ENCODE results near the gene CFAP57.

CFAP57 gene

GRCh38 chr1:43171876-43172526 is at the start of gene CFAP57, which contains the start of gene EBNA1BP2:
TSS of gene CFAP57 (plus strand) at chr1:43172330. CDS start at chr1:43172754, 424 bp downstream.
TSS of gene EBNA1BP2 (minus strand) at chr1:43172290. CDS start at chr1:43172118, 172 bp downstream.
- H3K27ac ChIP-seq, result peak within 1 kb of the TSS; percentile 59
- DNase-seq (ENCODE audit: low spot score), result peak; percentile 94
- TF ChIP-seq CTCF (conservative IDR thresholded peaks at IDR 0.05; ENCODE audit: low read depth), result no peak
- CTCF ChIA-PET, result interaction anchor here (1.0 kb wide), 1 partner anchor 11 kb away, joined by 3 read pairs; no protein-coding TSS in a partner anchor
- POLR2A ChIA-PET (ENCODE audit: low non-redundant PET), result interaction anchor here (0.7 to 0.9 kb wide), 3 partner anchors 37 to 748 kb away, joined by 4 read pairs; no protein-coding TSS in a partner anchor

- TF ChIP-seq CTCF (conservative IDR thresholded peaks at IDR 0.05; ENCODE audit: low read depth), result no peak
- ChIA-PET POLR2A (ENCODE audit: low non-redundant PET) (interaction anchor here (1.2 kb wide), 1 partner anchor 49 kb away, joined by 4 read pairs; the partner anchor contains the start of gene EBNA1BP2), CTCF (no interaction called here)
- no peak overlapping the region for H3K27ac ChIP-seq
- no peak for DNase-seq (ENCODE audit: low spot score)
Measured at GRCh38 chr1:43123031-43123430, 49.1 kb upstream of the CFAP57 start.

- no peak for TF ChIP-seq CTCF (conservative IDR thresholded peaks at IDR 0.05; ENCODE audit: low read depth)
- H3K27ac ChIP-seq, result no peak overlapping the region
- CTCF ChIA-PET, result no interaction called here
- no peak for DNase-seq (ENCODE audit: low spot score)
- POLR2A ChIA-PET (ENCODE audit: low non-redundant PET), result no interaction called here
Measured at GRCh38 chr1:43128816-43129215, 43.3 kb upstream of the CFAP57 start.

- POLR2A ChIA-PET (ENCODE audit: low non-redundant PET), result no interaction called here
- TF ChIP-seq CTCF (conservative IDR thresholded peaks at IDR 0.05; ENCODE audit: low read depth), result no peak
- CTCF ChIA-PET, result no interaction called here
- DNase-seq (ENCODE audit: low spot score), result no peak
- no peak overlapping the region for H3K27ac ChIP-seq
Measured at GRCh38 chr1:43129426-43129825, 42.7 kb upstream of the CFAP57 start.

- no peak for DNase-seq (ENCODE audit: low spot score)
- no peak overlapping the region for H3K27ac ChIP-seq
- CTCF ChIA-PET, result no interaction called here
- POLR2A ChIA-PET (ENCODE audit: low non-redundant PET), result no interaction called here
- no peak for TF ChIP-seq CTCF (conservative IDR thresholded peaks at IDR 0.05; ENCODE audit: low read depth)
Measured at GRCh38 chr1:43134068-43134467, 38.1 kb upstream of the CFAP57 start.

GRCh38 chr1:43134640-43135039 is 37.5 kb upstream of the CFAP57 start:
- ChIA-PET POLR2A (ENCODE audit: low non-redundant PET) (interaction anchor here (0.6 kb wide), 1 partner anchor 38 kb away, joined by 4 read pairs; the partner anchor contains the start of genes CFAP57 and EBNA1BP2), CTCF (no interaction called here)

More at GRCh38 chr1:43134640-43135039, 37.5 kb upstream of the CFAP57 start:
- DNase-seq (ENCODE audit: low spot score), result no peak
- no peak for TF ChIP-seq CTCF (conservative IDR thresholded peaks at IDR 0.05; ENCODE audit: low read depth)
- no peak overlapping the region for H3K27ac ChIP-seq

Data from RWPE1 (cell line).